Neural cell (in vitro differentiated cells): ENCODE measurements around the gene ZNF444. TPM values are rescaled to one million over a fixed set of nuclear protein-coding genes. Genes with fewer than 3 reads are reported as not detected.

Source experiments
- H2AFZ ChIP-seq: fragments of 200-600, 300-800 bp; sonication (generic), shearing (Covaris generic); 2 replicates; pipeline ENCODE4 v1.6.0; 2014; ENCODE audit warnings: low read depth, mild to moderate bottlenecking, antibody characterized with exemption, low read length, moderate library complexity
- H3F3A ChIP-seq: fragments of 200-600 bp; shearing (Covaris generic); 2 replicates; pipeline ENCODE4 v1.6.1; 2016; ENCODE audit warnings: mild to moderate bottlenecking, moderate library complexity, mixed read lengths, antibody characterized with exemption, low read length; ENCODE audit not compliant: insufficient read depth, poor library complexity, severe bottlenecking
- H3K27ac ChIP-seq: fragments of 200-600, 300-800 bp; sonication (generic), shearing (Covaris generic); 2 replicates; pipeline ENCODE4 v1.5.1; 2014; ENCODE audit warnings: mild to moderate bottlenecking, low read length, moderate library complexity
- H3K27me3 ChIP-seq: fragments of 300-800, 200-600 bp; sonication (generic), shearing (Covaris generic); 2 replicates; pipeline ENCODE4 v1.6.0; 2014; ENCODE audit warnings: mild to moderate bottlenecking, low read depth, low read length, moderate library complexity; ENCODE audit not compliant: insufficient read depth
- H3K36me3 ChIP-seq: fragments of 300-800, 200-600 bp; sonication (generic), shearing (Covaris generic); 2 replicates; pipeline ENCODE4 v1.5.1; 2014; ENCODE audit warnings: mild to moderate bottlenecking, antibody characterized with exemption, low read length, moderate library complexity; ENCODE audit not compliant: insufficient read depth
- H3K4me2 ChIP-seq: fragments of 300-800, 200-600 bp; sonication (generic), shearing (Covaris generic); 2 replicates; pipeline ENCODE4 v1.6.0; 2014; ENCODE audit warnings: mild to moderate bottlenecking, low read length
- H3K4me3 ChIP-seq: fragments of 300-800, 200-600 bp; sonication (generic), shearing (Covaris generic); 2 replicates; pipeline ENCODE4 v1.5.1; 2014; ENCODE audit warnings: mild to moderate bottlenecking, low read length, moderate library complexity
- H3K79me2 ChIP-seq: fragments of 200-600 bp; shearing (Covaris generic); replicated peaks from 2 replicates; pipeline ENCODE4 v1.6.0; 2014; ENCODE audit warnings: mild to moderate bottlenecking, low read length, moderate library complexity; ENCODE audit not compliant: insufficient read depth
- H3K9ac ChIP-seq: fragments of 300-800, 200-600 bp; sonication (generic), shearing (Covaris generic); 2 replicates; pipeline ENCODE4 v1.6.1; 2016; ENCODE audit warnings: mild to moderate bottlenecking, low read length, mixed read lengths
- H3K9me2 ChIP-seq: fragments of 200-600 bp; shearing (Covaris generic); 2 replicates; pipeline ENCODE4 v1.6.1; 2016; ENCODE audit warnings: mild to moderate bottlenecking, low read length, mixed read lengths; ENCODE audit not compliant: insufficient read depth
- H3K9me3 ChIP-seq: fragments of 200-600, 300-800 bp; sonication (generic), shearing (Covaris generic); 2 replicates; pipeline ENCODE4 v1.6.1; 2016; ENCODE audit warnings: mild to moderate bottlenecking, mixed run types, low read length, moderate library complexity, mixed read lengths
- H4K20me1 ChIP-seq: fragments of 200-600 bp; shearing (Covaris generic); 2 replicates; pipeline ENCODE4 v1.6.1; 2016; ENCODE audit warnings: mild to moderate bottlenecking, mixed run types; ENCODE audit not compliant: insufficient read depth
- CTCF ChIP-seq: fragments of 450-650 bp; IDR thresholded peaks from 2 replicates; pipeline ENCODE4 v1.5.1; 2014; ENCODE audit warnings: antibody characterized with exemption, mild to moderate bottlenecking, moderate library complexity; ENCODE audit not compliant: poor library complexity, severe bottlenecking
- EP300 ChIP-seq: fragments of 450-650 bp; conservative IDR thresholded peaks from 2 replicates; pipeline ENCODE4 v1.6.1; 2014; ENCODE audit warnings: antibody characterized with exemption, mild to moderate bottlenecking, moderate library complexity; ENCODE audit not compliant: poor library complexity, severe bottlenecking
- EZH2 ChIP-seq: fragments of 200-600, 300-800 bp; shearing (Covaris generic), sonication (generic); IDR thresholded peaks from 2 replicates; pipeline ENCODE4 v1.6.1; 2014; ENCODE audit warnings: antibody characterized with exemption, low read length, borderline replicate concordance, mild to moderate bottlenecking; ENCODE audit not compliant: insufficient read depth, poor library complexity, severe bottlenecking
- MXI1 ChIP-seq: fragments of 450-650 bp; conservative IDR thresholded peaks from 2 replicates; pipeline ENCODE4 v1.6.1; 2014; ENCODE audit warnings: antibody characterized with exemption, mild to moderate bottlenecking; ENCODE audit not compliant: poor library complexity, severe bottlenecking
- POLR2AphosphoS5 ChIP-seq: IDR thresholded peaks from 2 replicates; pipeline ENCODE4 v1.6.1; 2012
- RAD21 ChIP-seq: fragments of 450-650 bp; conservative IDR thresholded peaks from 2 replicates; pipeline ENCODE4 v1.6.1; 2014; ENCODE audit warnings: antibody characterized with exemption, mild to moderate bottlenecking, moderate library complexity
- SMC3 ChIP-seq: fragments of 450-650 bp; conservative IDR thresholded peaks from 2 replicates; pipeline ENCODE4 v1.6.1; 2014; ENCODE audit warnings: antibody characterized with exemption, mild to moderate bottlenecking, moderate library complexity; ENCODE audit not compliant: poor library complexity
- TAF1 ChIP-seq: IDR thresholded peaks from 2 replicates; pipeline ENCODE4 v1.6.1; 2012; ENCODE audit warnings: low read depth
- polyA plus RNA-seq: library from polyadenylated mRNA; depleted of rRNA; stranded (reverse); fragments of >200 nt; gene quantifications from 2 replicates; pipeline ENCODE4 v1.2.3, GENCODE V29; 2014
- TF ChIP-seq, protein P1 (sequence below): IDR thresholded peaks from 2 replicates; pipeline ENCODE4 v1.6.1; 2012; ENCODE audit warnings: borderline replicate concordance

ZNF444 gene
- polyA plus RNA-seq, 1 donor from 2014 or later, result 45.6 TPM

DNA sequence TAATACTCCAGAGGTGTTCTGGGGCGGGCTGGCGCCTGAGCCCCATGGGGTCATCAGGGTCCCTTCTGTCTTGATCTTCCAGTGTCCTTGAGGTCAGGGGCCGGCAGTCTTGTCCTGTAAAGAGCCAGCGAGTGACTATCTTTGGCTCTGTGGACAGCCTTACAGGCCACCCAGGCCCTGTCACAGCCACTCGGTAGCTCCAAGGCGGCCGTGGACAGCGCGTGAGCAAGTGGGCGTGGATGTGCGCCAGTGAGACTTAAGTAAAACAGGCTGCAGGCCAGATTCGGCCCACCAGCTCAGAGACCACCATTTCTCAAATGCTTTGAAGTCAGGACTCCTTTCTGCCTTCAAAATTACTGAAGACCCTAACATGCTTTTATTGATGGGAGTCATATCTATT lies 3.7 kb downstream of the ZNF444 start:
- Histone ChIP-seq H3K79me2 (peaks cover 14% of the 10 kb centered on the region), H3K27me3 (no peaks in the 10 kb centered on the region), H2AFZ (no peak overlapping the region), H3K9ac (no peak overlapping the region), H4K20me1 (no peaks in the 10 kb centered on the region), H3K27ac (no peak overlapping the region), H3K4me3 (no peak overlapping the region), H3K9me3 (no peaks in the 10 kb centered on the region), H3F3A (no peaks in the 10 kb centered on the region), H3K4me2 (no peak overlapping the region), H3K9me2 (no peaks in the 10 kb centered on the region), H3K36me3 (no peaks in the 10 kb centered on the region)
- TF ChIP-seq EZH2 (no peak), EP300 (no peak), SMC3 (no peak), POLR2AphosphoS5 (no peak), MXI1 (no peak), RAD21 (no peak), TAF1 (no peak), CTCF (no peak)
- TF ChIP-seq, protein P1, sequence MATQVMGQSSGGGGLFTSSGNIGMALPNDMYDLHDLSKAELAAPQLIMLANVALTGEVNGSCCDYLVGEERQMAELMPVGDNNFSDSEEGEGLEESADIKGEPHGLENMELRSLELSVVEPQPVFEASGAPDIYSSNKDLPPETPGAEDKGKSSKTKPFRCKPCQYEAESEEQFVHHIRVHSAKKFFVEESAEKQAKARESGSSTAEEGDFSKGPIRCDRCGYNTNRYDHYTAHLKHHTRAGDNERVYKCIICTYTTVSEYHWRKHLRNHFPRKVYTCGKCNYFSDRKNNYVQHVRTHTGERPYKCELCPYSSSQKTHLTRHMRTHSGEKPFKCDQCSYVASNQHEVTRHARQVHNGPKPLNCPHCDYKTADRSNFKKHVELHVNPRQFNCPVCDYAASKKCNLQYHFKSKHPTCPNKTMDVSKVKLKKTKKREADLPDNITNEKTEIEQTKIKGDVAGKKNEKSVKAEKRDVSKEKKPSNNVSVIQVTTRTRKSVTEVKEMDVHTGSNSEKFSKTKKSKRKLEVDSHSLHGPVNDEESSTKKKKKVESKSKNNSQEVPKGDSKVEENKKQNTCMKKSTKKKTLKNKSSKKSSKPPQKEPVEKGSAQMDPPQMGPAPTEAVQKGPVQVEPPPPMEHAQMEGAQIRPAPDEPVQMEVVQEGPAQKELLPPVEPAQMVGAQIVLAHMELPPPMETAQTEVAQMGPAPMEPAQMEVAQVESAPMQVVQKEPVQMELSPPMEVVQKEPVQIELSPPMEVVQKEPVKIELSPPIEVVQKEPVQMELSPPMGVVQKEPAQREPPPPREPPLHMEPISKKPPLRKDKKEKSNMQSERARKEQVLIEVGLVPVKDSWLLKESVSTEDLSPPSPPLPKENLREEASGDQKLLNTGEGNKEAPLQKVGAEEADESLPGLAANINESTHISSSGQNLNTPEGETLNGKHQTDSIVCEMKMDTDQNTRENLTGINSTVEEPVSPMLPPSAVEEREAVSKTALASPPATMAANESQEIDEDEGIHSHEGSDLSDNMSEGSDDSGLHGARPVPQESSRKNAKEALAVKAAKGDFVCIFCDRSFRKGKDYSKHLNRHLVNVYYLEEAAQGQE, result no peak

GRCh38 chr19:56145698-56146097 lies 4.6 kb downstream of the ZNF444 start:
- no peak for TF ChIP-seq EP300
- TF ChIP-seq RAD21, result no peak
- TF ChIP-seq TAF1, result no peak
- TF ChIP-seq, protein P1, result no peak
- no peak for TF ChIP-seq MXI1
- no peak for TF ChIP-seq CTCF
- no peak for TF ChIP-seq SMC3
- TF ChIP-seq POLR2AphosphoS5, result no peak
- no peak for TF ChIP-seq EZH2
- no peak overlapping the region for H3K4me2 ChIP-seq
- H3K27me3 ChIP-seq, result no peaks in the 10 kb centered on the region
- H3F3A ChIP-seq, result no peaks in the 10 kb centered on the region
- no peak overlapping the region for H3K4me3 ChIP-seq
- peaks cover 14% of the 10 kb centered on the region for H3K79me2 ChIP-seq
- H4K20me1 ChIP-seq, result no peaks in the 10 kb centered on the region
- H3K9me2 ChIP-seq, result no peaks in the 10 kb centered on the region
- H2AFZ ChIP-seq, result no peak overlapping the region
- H3K9me3 ChIP-seq, result no peaks in the 10 kb centered on the region
- H3K27ac ChIP-seq, result no peak overlapping the region
- H3K9ac ChIP-seq, result no peak overlapping the region
- no peaks in the 10 kb centered on the region for H3K36me3 ChIP-seq
